T-helper 17 cell (primary cell): ENCODE data around the gene VCL. TPM values are rescaled to one million over a fixed set of nuclear protein-coding genes. Genes with fewer than 3 reads are reported as not detected.
"Not testable (repeated sequence)": the region's sequence is repeated elsewhere in the genome, so short reads cannot be mapped to it uniquely, and the experiment has no call there.

ENCODE experiments used
- ATAC-seq: fragments of 150-1000 bp; cut with Tn5 transposase; 2 replicates; pipeline ENCODE4 v1.10.0; 2021; ENCODE audit warnings: mild to moderate bottlenecking, moderate library complexity
- DNase-seq, 3 donors: peaks; one replicate each; pipeline versions ENCODE4 v3.0.0 to v3.0.0-alpha.2; 2020 to 2021
- H3K9me3 ChIP-seq: one replicate; pipeline ENCODE4 v1.7.0; 2013; ENCODE audit warnings: low read length, mild to moderate bottlenecking; ENCODE audit not compliant: control insufficient read depth, poor library complexity, severe bottlenecking
- H3K27ac Mint-ChIP-seq: one replicate; pipeline ENCODE4 v1.8.0; 2022; ENCODE audit warnings: mild to moderate bottlenecking, moderate library complexity, mixed read lengths
- H3K27me3 Mint-ChIP-seq: one replicate; pipeline ENCODE4 v1.8.0; 2022; ENCODE audit warnings: mixed read lengths
- H3K36me3 Mint-ChIP-seq: one replicate; pipeline ENCODE4 v1.8.0; 2022; ENCODE audit warnings: low read depth, mixed read lengths
- H3K4me1 Mint-ChIP-seq: one replicate; pipeline ENCODE4 v1.8.0; 2022; ENCODE audit warnings: mild to moderate bottlenecking, mixed read lengths
- H3K4me3 Mint-ChIP-seq: one replicate; pipeline ENCODE4 v1.8.0; 2022; ENCODE audit warnings: mild to moderate bottlenecking, moderate library complexity, mixed read lengths
- total RNA-seq, 4 donors: library from RNA in 2 of 4; stranded (reverse) in 2 of 4; gene quantifications; one replicate each; pipeline ENCODE4 v1.2.3 and lab custom pipeline; 2022 to 2026

The VCL gene
- total RNA-seq, 2 donors from 2014 or later, result 79.1 to 245 TPM

DNA sequence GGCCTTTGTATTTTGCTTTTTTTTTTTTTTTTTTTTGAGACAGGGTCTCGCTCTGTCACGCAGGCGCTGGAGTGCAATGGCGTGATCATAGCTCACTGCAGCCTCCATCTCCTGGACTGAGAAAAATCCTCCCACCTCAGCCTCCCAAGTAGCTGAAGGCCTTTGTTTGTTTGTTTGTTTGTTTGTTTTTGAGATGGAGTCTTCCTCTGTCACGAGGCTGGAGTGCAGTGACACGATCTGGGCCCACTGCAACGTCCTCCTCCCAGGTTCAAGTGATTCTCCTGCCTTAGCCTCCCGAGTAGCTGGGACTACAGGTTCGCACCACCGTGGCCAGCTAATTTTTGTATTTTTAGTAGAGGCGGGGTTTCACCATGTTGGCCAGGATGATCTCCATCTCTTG is 2.3 kb downstream of the VCL start:
- Mint-ChIP-seq H3K36me3 (peaks cover 10% of the 10 kb centered on the region), H3K27ac (peak overlapping the region; percentile 98), H3K4me3 (peak overlapping the region; percentile 99), H3K4me1 (peaks cover 52% of the 10 kb centered on the region)
- not testable (repeated sequence) for H3K27me3 Mint-ChIP-seq, DNase-seq, ATAC-seq, H3K9me3 ChIP-seq

DNA sequence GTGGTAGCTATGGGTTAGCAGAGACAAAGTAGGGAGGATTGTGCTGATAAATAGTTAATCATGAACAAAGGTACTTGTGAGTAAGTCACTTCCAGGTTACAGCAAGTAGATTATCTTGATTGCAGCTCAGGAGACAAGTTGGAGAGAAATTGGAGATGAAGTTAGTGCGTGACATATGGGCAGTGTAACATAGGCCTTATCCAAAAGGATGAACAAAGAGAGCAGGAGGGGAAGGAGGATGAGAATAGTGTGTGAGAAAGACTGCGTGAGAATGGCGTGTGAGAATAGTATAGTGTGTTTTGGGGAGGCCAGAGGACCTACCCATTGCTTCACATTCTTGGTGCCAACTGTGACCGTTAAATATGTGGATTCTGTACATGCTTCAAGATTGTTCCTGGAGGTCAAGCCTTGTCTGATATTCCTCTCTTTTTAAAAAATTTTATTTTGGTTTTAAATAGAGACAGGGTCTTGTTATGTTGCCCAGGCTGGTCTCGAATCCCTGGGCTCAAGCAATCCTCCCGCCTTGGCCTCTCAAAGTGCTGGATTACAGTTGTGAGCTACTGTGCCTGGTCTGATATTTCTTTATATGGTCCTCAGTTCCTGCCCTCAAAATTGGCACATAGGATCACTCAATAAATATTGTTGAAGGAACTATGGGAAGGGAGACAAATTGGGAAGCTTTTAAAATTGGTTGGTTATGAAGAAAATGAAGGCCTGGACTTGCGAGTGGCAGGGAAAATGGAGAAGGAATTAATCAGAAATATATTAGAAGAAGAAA is 3.2 kb downstream of the VCL start:
- Mint-ChIP-seq H3K27me3 (no peaks in the 10 kb centered on the region), H3K36me3 (peaks cover 10% of the 10 kb centered on the region), H3K27ac (peak overlapping the region; percentile 70), H3K4me1 (peaks cover 50% of the 10 kb centered on the region), H3K4me3 (peak overlapping the region; percentile 46)
- H3K9me3 ChIP-seq, result no peaks in the 10 kb centered on the region
- no peak for ATAC-seq
- no peak for DNase-seq

DNA sequence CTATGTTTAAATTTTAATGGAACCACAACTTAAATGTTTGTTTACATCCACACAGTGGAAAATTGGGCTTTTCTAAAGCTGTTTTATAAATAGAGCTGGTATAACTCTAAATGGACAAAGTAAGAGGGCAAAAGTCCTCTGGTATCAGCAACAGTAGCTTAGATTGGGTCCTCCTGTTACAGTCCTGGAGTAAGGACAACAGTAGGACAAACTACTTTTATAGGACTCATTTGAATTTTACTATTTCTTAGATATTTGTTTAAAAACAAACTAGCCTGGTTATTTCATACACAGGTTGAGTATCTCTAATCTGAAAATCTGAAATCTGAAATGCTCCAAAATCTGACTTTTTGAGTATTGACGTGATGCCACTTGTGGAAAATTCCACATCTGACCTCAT is 8.4 kb downstream of the VCL start:
- DNase-seq, result no peak
- H3K9me3 ChIP-seq, result no peaks in the 10 kb centered on the region
- Mint-ChIP-seq H3K4me1 (peaks cover 43% of the 10 kb centered on the region), H3K4me3 (no peak overlapping the region), H3K27me3 (no peaks in the 10 kb centered on the region), H3K27ac (no peak overlapping the region), H3K36me3 (no peaks in the 10 kb centered on the region)
- no peak for ATAC-seq

DNA sequence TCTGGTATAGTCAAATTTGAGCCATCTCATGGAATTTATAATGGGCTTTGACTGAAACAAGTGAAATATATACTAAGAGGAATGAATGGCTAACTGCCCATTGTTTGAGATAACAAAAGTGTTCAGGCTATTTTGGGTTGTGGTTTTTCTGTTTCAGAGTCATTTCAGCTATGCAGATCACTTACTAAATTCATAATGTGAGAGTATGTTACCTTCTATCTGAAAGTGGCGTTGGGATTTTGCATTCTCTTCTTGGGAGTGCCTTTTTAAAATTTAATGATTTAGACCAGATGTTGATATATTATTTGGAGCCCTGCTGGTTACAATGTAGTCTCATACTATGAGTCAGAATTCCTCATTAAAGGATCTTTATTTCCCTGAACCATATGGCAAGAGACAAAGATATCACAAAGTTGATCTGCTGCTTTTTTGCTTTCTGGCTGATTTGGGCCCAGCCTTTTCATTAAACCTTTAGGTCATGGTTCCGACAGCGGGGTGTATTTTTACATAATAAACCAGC is 10.4 kb downstream of the VCL start:
- Mint-ChIP-seq H3K36me3 (no peaks in the 10 kb centered on the region), H3K4me1 (peaks cover 43% of the 10 kb centered on the region), H3K27ac (no peak overlapping the region), H3K27me3 (no peaks in the 10 kb centered on the region), H3K4me3 (no peak overlapping the region)
- ATAC-seq (no peak), DNase-seq (no peak)
- H3K9me3 ChIP-seq, result no peaks in the 10 kb centered on the region

DNA sequence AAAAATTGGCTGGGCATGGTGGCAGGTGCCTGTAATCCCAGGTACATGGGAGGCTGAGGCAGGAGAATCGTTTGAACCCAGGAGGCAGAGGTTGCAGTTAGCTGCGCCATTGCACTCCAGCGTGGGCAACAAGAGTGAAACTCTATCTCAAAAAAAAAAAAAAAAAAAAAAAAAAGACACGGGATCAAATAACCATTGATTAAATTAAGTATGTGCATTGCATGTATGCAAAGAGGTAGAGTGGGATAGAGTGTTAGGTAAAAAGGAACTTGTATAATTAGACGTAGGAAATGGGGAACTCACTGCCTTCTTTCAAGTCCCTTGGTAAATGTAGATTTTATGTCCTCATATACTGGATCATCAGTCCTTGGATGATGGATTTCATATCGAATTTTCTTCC is 13.1 kb downstream of the VCL start:
- ATAC-seq (no peak), DNase-seq (no peak)
- Mint-ChIP-seq H3K27me3 (no peaks in the 10 kb centered on the region), H3K36me3 (no peaks in the 10 kb centered on the region), H3K4me1 (peaks cover 38% of the 10 kb centered on the region), H3K27ac (no peak overlapping the region), H3K4me3 (peak overlapping the region; percentile 25)
- H3K9me3 ChIP-seq, result no peaks in the 10 kb centered on the region

DNA sequence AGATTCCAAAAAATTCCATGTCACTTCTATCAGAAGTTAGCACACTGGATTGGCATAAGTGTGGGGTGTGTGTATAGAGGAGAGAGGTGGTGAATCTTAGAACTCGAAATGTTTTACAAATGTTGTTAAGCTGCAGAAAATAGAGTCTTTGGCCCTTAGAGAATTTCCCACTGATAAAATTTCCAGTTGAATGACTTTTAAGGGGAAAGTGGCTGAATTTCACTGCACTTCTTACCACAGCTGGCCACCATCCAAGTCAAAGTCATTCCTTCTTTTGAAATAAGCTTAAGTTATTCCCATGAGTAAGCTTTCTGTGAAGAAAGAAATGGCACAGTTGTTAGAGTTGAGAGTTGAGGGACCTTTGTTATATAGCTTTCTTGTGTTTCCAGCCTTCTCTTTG is 13.9 kb downstream of the VCL start:
- no peak for ATAC-seq
- Mint-ChIP-seq H3K27ac (no peak overlapping the region), H3K36me3 (no peaks in the 10 kb centered on the region), H3K4me3 (no peak overlapping the region), H3K27me3 (no peaks in the 10 kb centered on the region), H3K4me1 (peaks cover 40% of the 10 kb centered on the region)
- DNase-seq, result no peak
- H3K9me3 ChIP-seq, result no peaks in the 10 kb centered on the region

DNA sequence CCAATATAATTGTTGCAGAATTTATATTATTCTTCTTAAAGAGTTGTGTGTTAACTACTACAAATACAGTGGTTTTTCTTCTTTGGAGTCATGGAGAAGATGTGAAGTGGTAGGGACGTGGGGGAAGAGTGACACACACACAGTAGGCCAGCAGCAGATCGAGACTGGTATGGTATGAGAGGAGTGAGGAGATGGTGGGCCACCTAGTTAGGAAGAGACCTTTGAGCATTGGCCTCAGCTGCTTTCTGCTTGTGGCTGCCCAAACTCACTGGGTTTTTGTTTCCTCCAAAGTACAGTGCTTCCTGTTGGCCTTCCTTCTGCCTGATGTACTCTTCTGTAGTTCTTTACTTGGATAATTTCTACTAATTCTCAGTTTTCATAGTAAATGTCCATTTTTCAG is 14.6 kb downstream of the VCL start:
- no peak for DNase-seq
- H3K27ac Mint-ChIP-seq, result no peak overlapping the region
- no peak overlapping the region for H3K4me3 Mint-ChIP-seq

DNA sequence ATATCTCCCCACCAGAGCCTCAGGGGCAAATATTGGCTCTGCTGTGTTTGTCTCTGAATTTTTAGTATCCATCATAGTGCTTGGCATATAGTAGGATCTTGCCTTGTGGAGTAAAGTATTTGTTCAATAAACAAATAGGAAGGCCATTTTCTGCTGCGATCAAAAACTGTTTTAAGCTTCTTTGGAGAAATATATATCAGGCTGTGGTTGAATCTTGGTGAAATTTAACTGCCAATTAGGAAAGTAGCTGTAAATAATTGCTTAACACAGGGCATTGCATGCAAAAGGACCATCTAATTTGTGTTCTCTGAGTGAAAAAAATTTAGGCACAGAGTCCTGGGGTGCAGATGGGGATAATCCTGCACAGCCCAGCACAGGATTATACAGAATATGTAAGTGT is 15.1 kb downstream of the VCL start:
- DNase-seq (no peak), ATAC-seq (no peak)
- Mint-ChIP-seq H3K36me3 (no peaks in the 10 kb centered on the region), H3K4me3 (no peak overlapping the region), H3K4me1 (peaks cover 40% of the 10 kb centered on the region), H3K27me3 (no peaks in the 10 kb centered on the region), H3K27ac (no peak overlapping the region)
- H3K9me3 ChIP-seq, result no peaks in the 10 kb centered on the region

More for the DNA sequence above, 14.6 kb downstream of the VCL start:
- no peaks in the 10 kb centered on the region for H3K36me3 Mint-ChIP-seq
- ATAC-seq, result no peak
- H3K4me1 Mint-ChIP-seq, result peaks cover 40% of the 10 kb centered on the region
- H3K27me3 Mint-ChIP-seq, result no peaks in the 10 kb centered on the region
- no peaks in the 10 kb centered on the region for H3K9me3 ChIP-seq

DNA sequence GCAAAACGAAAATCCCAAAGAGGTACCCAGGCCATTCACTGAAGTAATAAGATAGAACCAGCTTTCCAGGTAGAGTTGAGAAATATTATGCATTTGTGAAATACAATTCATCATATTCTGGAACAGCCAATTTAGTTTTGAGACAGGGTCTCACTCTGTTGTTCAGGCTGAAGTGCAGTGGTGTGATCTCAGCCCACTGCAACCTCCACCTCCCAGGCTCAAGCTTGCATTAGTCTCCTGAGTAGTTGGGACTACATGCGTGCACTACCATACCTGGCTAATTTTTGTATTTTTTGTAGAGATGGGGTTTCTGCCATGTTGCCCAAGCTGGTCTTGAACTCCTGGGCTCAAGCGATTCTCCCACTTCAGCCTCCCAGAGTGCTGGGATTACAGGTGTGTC is 16.7 kb downstream of the VCL start:
- H3K4me1 Mint-ChIP-seq, result peaks cover 43% of the 10 kb centered on the region
- not testable (repeated sequence) for ATAC-seq

DNA sequence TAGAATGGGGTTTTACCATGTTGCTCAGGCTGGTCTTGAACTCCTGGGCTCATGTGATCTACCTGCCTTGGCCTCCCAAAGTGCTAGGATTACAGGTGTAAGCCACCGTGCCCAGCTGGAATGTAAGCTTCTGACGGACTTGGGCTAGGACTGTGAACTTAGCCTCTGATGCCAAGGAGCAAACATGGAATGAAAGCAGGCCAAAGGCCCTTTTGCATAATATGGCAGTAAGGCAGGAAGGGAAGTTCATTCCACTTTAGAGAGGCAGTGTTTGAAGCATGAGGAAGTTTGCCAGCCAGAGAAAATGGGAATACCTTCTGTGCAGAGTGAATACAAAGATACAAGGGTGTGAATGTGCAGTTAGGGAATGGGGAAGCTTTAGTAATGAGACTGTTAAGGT is 20.3 kb downstream of the VCL start:
- H3K4me3 Mint-ChIP-seq, result no peak overlapping the region
- no peaks in the 10 kb centered on the region for H3K9me3 ChIP-seq
- H3K27me3 Mint-ChIP-seq, result no peaks in the 10 kb centered on the region
- DNase-seq (no peak), ATAC-seq (no peak)
- H3K4me1 Mint-ChIP-seq, result peaks cover 34% of the 10 kb centered on the region
- H3K27ac Mint-ChIP-seq, result no peak overlapping the region
- H3K36me3 Mint-ChIP-seq, result peaks cover 3% of the 10 kb centered on the region

More for the DNA sequence above, 16.7 kb downstream of the VCL start:
- not testable (repeated sequence) for H3K27me3 Mint-ChIP-seq, H3K4me3 Mint-ChIP-seq, H3K27ac Mint-ChIP-seq, DNase-seq, H3K9me3 ChIP-seq, H3K36me3 Mint-ChIP-seq

DNA sequence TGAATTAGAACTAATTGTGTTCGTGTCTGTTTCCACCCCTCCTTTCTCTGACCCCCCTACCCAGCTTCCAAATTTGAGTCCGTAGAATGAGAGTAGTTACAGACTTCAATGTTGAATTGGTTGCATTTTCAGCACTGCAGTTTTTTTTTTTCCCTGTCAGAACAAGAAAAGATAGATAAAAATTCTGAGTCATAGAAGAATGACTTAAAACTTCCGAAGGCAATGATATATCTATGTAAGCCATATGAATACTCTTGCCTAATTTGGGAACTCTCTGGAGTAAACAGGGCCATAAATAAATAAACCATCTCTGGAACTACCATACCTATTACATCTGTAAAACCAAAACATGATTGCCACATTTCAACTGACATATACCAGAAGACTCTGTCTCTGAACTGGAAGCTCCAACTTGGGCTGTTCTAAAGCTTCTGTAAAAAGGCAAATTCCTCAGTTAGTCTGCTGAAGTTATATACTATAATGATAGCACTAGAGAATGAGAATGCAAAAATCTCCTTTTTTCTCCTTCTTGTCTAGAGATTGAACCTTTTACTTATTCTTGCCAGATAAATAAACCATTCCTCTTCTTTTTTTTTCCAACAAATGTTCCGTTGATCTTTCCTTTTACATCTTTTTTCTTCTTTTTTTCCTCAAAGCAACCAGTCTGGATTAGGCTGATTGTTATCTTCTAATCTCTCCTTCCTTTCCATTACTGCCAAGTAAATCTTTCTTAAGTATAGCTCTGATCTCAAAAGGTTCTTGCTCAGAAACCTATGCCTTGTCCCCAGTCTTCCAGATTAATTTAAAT is 23.5 kb downstream of the VCL start:
- Mint-ChIP-seq H3K36me3 (peaks cover 3% of the 10 kb centered on the region), H3K4me1 (peaks cover 43% of the 10 kb centered on the region), H3K4me3 (no peak overlapping the region), H3K27me3 (no peaks in the 10 kb centered on the region), H3K27ac (peak overlapping the region; percentile 92)
- no peaks in the 10 kb centered on the region for H3K9me3 ChIP-seq
- ATAC-seq (no peak), DNase-seq (no peak)

DNA sequence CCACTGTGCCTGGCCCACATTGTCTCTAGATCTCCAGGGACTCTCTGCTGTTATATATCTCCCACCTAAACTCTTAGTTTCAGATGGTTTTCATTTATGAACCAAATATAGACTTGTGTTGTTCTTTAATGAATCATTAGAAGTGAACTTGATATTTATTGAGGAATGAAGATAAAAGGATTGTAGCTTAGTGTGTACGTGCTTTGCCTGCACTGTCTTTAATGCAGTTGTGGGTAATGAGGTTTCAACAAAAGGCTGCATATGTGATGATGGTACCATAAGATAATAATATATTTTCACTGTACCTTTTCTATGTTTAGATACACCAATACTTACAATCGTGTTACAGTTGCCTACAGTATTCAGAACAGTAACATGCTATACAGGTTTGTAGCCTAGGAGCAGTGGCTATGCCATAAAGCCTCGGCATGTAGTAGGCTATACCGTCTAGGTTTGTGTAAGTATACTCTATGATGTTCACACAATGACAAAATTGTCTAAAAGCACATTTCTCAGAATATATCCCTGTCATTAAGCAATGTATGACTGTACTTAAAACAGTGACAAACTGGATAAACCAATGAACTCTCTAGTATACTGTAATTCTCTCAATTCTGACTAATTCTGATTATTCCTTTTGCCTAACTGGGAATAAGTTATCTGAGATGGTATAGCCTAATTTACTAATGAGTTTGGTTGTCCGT is 25.2 kb downstream of the VCL start:
- no peaks in the 10 kb centered on the region for H3K9me3 ChIP-seq
- peaks cover 3% of the 10 kb centered on the region for H3K36me3 Mint-ChIP-seq
- H3K27me3 Mint-ChIP-seq, result no peaks in the 10 kb centered on the region
- no peak overlapping the region for H3K4me3 Mint-ChIP-seq
- H3K27ac Mint-ChIP-seq, result peak overlapping the region; percentile 60
- DNase-seq (no peak), ATAC-seq (no peak)
- H3K4me1 Mint-ChIP-seq, result peaks cover 49% of the 10 kb centered on the region

DNA sequence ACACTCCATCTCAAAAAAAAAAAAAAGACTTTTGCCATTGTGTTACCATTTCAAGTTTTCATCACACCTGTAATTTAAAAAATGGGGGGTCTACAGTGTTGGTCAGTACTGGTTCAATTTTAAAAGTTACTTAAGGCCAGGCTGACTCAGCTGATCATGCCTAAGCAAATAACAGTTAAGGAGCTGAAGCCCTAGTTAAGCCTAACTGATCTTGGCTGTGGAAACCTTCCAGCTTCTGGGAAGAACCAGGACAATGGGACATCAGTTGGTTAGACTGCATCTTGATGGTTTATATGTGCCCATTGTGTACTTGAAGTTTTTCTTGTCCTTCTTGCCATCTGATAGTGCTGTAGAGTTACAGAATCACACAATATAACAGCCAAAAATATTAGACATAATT is 26.7 kb downstream of the VCL start:
- Mint-ChIP-seq H3K4me3 (no peak overlapping the region), H3K27ac (peak overlapping the region; percentile 37), H3K4me1 (peaks cover 45% of the 10 kb centered on the region), H3K36me3 (no peaks in the 10 kb centered on the region), H3K27me3 (no peaks in the 10 kb centered on the region)
- H3K9me3 ChIP-seq, result no peaks in the 10 kb centered on the region
- no peak for ATAC-seq
- no peak for DNase-seq
